ENCODE measurements around the gene FAM168B. TPM values are rescaled to one million over a fixed set of nuclear protein-coding genes. Genes with fewer than 3 reads are reported as not detected.

The FAM168B gene
- total RNA-seq, 3 donors from 2014 or later: 101 to 111 (median 107) TPM

DNA sequence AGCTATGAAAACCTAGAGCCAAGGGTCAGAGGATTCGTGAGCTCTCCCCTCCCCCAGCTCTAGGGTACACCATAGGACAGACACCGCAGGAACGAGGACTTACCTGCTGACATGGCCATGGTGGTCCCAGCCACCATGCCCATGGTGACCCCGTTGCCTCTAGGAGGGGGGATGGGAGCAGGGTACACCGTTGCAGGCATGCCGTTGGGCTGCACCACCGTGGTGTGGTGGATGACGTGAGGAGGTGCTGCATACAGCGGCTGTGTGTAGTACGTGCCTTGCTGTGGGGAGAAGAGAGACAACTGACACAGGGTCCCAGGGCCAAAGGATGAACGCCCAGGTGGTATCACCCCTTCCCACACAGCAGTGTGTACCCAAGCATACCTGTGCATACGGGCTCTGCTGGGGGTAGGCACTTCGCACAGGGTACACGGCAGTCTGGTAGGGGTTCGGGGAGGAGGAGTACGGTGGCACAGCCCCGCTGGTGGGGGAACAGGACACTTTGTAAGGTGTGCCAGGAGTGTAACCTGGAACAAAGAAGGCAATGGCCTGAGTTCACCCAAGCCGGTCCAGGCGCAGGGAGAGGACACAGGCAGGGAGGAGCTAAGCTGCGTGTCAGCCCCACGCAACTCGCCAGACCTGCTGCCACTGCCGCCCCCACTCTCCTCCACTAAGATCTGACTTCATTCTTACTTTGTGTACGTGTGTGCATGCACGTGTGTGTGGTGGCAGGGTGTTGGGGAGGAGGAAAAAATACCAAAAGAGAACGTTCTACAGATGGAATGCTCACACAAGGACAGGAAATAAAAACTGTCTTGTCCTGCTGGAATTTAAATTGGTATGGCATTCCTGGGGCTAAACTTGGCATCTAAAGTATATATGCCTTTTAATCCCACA is 37.8 kb downstream of the FAM168B start:
- Mint-ChIP-seq H3K4me3 (no peak overlapping the region), H3K27me3 (ENCODE audit: low read depth) (no peaks in the 10 kb centered on the region), H3K9me3 (no peaks in the 10 kb centered on the region), H3K4me1 (ENCODE audit: low read depth) (peaks cover 10% of the 10 kb centered on the region), H3K36me3 (ENCODE audit: insufficient read depth) (peaks cover 54% of the 10 kb centered on the region)
- ATAC-seq (no peak), DNase-seq (no peak)

DNA sequence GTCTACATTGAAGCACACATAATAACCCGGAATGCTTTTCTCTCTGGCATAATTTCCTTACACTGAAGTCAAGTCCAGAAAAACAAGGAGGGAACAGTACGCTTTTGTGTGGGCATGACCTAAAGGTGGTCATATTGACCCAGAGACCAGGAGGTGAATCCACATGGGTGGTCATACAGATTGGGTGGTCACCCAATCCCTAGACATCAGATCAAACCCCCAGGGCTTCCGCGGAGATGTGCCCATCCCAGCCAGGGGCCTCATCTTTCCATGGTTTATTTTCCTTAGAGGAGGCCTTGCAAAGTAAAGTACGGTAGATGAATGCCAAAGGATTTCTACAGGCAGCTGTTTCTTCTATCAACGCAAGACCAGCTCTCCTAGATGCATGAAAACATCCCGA is 38.8 kb downstream of the FAM168B start:
- peaks cover 56% of the 10 kb centered on the region for H3K36me3 Mint-ChIP-seq (ENCODE audit: insufficient read depth)
- H3K4me1 Mint-ChIP-seq (ENCODE audit: low read depth): peaks cover 9% of the 10 kb centered on the region
- no peak overlapping the region for H3K4me3 Mint-ChIP-seq
- no peaks in the 10 kb centered on the region for H3K9me3 Mint-ChIP-seq
- no peak for DNase-seq
- H3K27me3 Mint-ChIP-seq (ENCODE audit: low read depth): no peaks in the 10 kb centered on the region
- no peak for ATAC-seq

DNA sequence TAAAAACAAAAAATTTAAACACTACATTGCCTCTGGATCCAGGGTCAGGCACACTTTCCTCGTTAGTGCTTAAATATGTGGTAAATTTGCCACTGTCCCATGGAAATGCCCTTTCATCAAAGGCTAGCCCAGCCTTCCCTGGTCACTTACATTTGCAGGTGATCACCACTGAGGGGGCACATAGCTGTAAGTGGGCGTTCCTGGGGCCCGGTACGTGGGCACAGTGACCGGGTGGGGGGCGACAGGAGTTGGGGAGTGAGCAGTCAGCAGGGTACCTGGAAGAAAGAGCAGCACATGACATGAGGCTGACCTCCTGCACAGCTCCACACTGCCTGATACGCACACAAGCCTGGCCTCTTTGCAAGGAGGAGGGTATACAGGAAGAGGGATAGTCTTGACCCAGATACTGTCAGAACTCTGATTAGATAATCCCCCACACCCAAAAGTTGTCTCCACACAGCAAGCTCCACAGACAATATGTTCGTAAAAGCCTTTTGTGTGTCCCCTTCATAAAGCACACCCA is 40.5 kb downstream of the FAM168B start:
- no peak overlapping the region for H3K4me3 Mint-ChIP-seq
- H3K27me3 Mint-ChIP-seq (ENCODE audit: low read depth): no peaks in the 10 kb centered on the region

DNA sequence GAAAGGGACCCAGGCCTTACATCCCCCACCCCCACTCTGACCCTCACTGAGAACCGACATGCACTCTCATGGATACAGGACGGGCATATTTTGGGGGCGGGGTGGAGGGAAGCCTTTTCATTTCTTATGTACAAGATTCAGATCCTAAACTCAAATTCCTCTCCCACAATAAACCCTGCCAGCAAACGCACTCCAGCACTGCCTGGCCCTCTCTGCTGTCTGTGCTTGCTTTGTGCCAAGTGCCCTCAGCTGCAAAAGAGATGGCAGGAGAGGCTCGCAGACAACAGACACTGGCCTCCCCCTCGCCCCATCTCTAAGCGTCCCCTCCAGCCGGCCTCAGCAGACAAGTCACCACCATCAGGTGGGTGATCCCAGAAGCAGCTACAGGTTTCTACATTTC is 42.4 kb downstream of the FAM168B start:
- no peak overlapping the region for H3K4me3 Mint-ChIP-seq
- no peaks in the 10 kb centered on the region for H3K4me1 Mint-ChIP-seq (ENCODE audit: low read depth)
- no peaks in the 10 kb centered on the region for H3K9me3 Mint-ChIP-seq
- DNase-seq: no peak
- no peaks in the 10 kb centered on the region for H3K27me3 Mint-ChIP-seq (ENCODE audit: low read depth)
- H3K36me3 Mint-ChIP-seq (ENCODE audit: insufficient read depth): peaks cover 48% of the 10 kb centered on the region
- ATAC-seq: no peak

More for the DNA sequence above, 40.5 kb downstream of the FAM168B start:
- no peaks in the 10 kb centered on the region for H3K9me3 Mint-ChIP-seq
- H3K36me3 Mint-ChIP-seq (ENCODE audit: insufficient read depth): peaks cover 56% of the 10 kb centered on the region
- no peak for ATAC-seq
- H3K4me1 Mint-ChIP-seq (ENCODE audit: low read depth): peaks cover 5% of the 10 kb centered on the region
- DNase-seq: no peak

DNA sequence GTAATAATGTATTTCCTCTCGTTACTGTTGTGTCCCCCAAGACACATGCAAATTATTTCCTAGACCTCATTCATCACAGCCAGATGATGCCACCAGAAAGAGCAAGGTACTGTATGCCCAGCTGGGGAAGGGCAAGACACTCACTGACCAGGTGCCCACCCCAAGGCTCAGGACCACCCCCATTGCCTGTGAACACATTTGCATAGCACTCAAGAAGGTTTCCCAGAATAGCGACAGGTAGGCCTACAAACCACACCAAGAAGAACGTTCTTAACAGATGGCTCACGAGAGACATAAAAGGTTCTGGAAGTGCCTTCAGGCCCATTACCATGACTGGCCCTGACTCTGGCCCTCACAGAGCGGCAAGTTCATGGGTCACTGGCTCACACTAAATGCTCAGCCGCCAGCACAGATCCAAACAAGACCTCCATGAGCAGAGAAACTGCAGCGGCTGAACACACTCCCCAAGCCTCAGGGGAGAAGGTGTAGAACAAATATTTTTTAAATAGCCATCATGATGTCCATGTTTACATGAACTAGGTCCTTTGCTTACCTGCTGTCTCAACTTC is 44.0 kb downstream of the FAM168B start:
- H3K4me3 Mint-ChIP-seq: no peak overlapping the region
- H3K27me3 Mint-ChIP-seq (ENCODE audit: low read depth): no peaks in the 10 kb centered on the region
- no peak for DNase-seq
- H3K4me1 Mint-ChIP-seq (ENCODE audit: low read depth): no peaks in the 10 kb centered on the region
- no peaks in the 10 kb centered on the region for H3K9me3 Mint-ChIP-seq
- peaks cover 43% of the 10 kb centered on the region for H3K36me3 Mint-ChIP-seq (ENCODE audit: insufficient read depth)
- no peak for ATAC-seq

DNA sequence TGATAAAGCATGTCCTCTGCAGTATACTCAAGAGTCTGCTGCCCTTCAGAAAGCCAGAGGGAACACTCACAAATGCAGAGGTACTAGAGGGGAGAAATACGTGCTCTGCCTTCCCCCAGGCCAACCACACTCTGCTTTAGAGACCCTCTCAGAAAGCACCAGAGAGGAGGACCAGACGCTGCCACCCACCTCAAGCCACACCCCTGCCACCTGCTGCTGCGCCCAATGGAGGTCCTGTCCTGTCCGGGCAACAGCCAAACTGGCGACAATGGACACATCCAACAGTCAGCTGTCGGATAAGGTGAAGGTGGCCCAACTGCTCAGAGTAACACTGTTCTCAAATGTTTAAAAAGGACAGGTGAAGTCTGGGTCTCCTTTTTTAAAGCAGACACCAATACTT is 44.6 kb downstream of the FAM168B start:
- no peaks in the 10 kb centered on the region for H3K4me1 Mint-ChIP-seq (ENCODE audit: low read depth)
- no peak overlapping the region for H3K4me3 Mint-ChIP-seq
- H3K9me3 Mint-ChIP-seq: no peaks in the 10 kb centered on the region
- DNase-seq (no peak), ATAC-seq (no peak)
- H3K27me3 Mint-ChIP-seq (ENCODE audit: low read depth): no peaks in the 10 kb centered on the region
- peaks cover 43% of the 10 kb centered on the region for H3K36me3 Mint-ChIP-seq (ENCODE audit: insufficient read depth)

DNA sequence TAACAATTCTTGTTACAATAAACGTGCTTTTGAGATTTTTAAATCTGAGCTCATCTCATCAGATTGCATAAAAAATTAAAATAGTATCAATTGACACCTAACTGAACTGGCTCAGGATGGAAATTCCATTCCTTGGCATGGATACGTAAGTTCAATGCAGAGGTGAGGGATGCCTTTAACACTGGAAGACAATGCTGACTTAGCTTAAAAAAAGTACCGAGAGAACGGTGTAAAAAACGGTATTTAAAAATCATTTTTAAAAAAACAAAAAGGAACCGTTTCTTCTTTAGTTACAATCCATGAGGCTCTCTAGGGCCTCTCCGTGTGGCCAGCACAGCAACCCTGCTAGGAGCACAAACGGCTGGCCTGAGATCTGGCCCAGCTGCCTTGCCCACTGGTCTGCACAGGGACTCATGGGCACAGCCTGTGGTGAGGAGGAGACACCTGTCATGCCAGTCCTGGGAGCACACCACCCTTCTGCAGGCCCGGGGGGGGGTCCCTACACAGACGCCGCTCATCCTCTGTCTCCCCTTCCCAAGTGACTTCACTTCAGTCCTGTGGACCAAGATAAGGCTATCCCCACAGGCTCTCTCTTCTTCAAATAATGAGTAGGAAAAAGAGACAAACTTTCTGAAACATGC is 45.2 kb downstream of the FAM168B start:
- ATAC-seq (no peak), DNase-seq (no peak)
- Mint-ChIP-seq H3K9me3 (no peaks in the 10 kb centered on the region), H3K4me1 (ENCODE audit: low read depth) (no peaks in the 10 kb centered on the region), H3K4me3 (no peak overlapping the region), H3K27me3 (ENCODE audit: low read depth) (no peaks in the 10 kb centered on the region), H3K36me3 (ENCODE audit: insufficient read depth) (peaks cover 37% of the 10 kb centered on the region)

DNA sequence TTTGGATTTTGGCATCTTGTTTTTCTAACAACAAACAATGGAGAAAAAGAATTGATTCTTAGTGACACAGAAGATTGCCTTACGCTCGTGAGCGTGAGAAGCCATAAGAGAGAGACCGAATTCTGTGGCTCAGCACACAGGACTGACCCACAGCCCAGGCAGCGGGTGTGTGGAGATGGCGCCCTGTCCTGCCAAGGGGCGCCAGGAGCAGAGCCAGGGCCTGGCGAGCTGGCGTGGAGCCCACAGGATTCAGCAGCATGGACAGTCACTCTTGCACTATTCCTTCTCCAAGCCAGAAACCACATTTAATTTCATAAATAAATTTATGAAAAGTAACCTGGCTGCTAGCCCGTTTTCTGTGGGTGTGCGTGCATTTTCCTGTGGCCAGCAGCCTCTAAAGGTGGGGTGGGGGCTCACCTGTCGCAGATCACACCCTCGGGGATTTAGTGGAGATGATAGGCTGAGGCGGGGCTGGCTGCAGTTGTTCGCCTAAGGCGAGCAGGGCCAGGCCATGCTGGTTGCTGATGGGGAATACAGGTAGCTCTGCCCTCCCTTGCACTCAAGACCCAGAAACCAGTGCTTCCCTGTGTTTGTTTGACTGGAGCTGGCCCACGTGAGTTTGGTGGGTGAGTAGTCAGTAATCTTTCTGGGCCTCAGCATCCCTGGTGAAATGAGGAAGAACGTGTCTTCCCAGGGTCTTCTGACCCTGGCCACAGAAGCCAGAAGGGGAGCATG is 46.2 kb downstream of the FAM168B start:
- ATAC-seq (no peak), DNase-seq (no peak)
- no peak overlapping the region for H3K4me3 Mint-ChIP-seq
- H3K9me3 Mint-ChIP-seq: no peaks in the 10 kb centered on the region
- H3K27me3 Mint-ChIP-seq (ENCODE audit: low read depth): no peaks in the 10 kb centered on the region
- H3K36me3 Mint-ChIP-seq (ENCODE audit: insufficient read depth): peaks cover 29% of the 10 kb centered on the region
- peaks cover 6% of the 10 kb centered on the region for H3K4me1 Mint-ChIP-seq (ENCODE audit: low read depth)

DNA sequence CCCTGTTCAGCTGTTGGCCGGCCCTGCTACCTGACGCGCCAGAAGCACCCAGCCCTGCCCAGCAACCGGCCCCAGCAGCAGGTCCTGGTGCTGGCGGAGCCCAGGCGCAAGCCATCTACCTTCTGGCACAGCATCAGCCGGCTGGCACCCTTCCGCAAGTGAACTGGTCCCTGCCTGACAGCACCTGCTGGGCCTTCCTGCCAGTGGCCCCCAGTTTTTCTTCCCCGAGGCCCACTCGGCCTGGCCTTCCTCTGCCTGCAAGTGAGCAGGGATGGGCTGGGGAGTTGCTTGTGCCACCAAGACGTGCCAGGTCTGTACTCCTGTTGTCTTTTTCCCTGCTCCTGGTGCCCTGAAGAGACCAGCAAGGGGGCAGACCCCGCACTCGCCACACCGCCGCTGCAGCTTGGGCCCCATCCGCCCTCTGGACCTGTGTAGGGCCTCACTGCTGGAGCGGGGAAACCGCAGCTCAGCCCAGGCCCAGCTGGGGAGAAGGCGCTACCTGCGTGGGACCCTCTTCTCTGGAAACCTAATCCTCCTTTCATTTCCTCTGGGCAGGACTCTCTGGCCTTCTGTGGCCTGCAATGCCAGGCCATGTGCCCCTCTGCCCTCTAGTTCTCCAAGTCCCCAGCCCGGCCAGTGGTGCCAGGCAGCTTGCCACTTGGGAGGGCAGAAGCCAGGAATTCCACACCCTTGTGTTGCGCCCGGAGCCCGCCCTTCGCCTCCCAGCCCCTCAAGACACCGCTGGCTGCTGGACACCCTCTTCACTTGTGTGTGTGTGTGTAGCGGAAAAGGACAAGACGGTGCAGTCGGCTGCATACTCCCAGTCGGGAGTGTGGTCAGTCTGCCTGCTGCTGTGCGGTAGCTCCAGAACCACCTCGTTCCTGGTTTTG is 47.0 kb downstream of the FAM168B start:
- peaks cover 20% of the 10 kb centered on the region for H3K36me3 Mint-ChIP-seq (ENCODE audit: insufficient read depth)
- H3K9me3 Mint-ChIP-seq: no peaks in the 10 kb centered on the region
- no peaks in the 10 kb centered on the region for H3K27me3 Mint-ChIP-seq (ENCODE audit: low read depth)
- ATAC-seq: no peak
- no peak for DNase-seq
- no peak overlapping the region for H3K4me3 Mint-ChIP-seq
- H3K4me1 Mint-ChIP-seq (ENCODE audit: low read depth): peaks cover 14% of the 10 kb centered on the region

DNA sequence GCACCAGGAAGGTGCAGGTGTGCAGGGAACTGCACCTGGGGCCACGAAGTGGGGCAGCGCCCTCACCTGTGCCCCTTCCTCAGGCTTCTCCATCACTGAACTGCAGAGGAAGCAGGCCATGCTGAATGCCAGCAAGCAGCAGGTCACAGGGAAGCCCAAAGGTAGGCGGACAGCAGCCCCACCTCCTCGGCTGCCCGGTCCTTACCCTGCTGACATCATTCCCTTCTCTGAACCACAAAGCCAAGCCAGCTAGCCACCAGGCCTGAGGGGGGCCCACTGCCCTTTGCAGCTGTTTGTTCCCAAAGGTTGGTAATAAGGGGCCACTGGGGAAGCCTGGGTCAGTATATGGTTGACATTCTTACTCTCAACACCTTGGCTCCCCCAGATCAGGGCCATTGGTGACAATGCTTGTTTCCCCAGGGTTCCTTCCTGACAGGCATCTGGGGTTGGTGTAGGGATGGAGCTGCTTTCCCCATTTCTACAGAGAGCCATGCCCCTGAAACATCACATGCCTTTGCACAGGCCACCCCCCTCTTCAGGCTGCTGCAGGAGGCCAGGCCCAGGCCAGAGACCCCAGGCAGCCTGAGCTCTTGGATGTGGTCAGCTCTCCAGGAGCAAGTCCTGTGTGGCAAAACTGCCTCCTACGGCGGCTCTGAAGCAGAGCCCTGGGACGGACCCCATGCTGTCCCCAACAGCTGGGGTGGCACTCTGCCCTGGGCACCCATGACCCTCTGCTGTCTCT is 47.8 kb downstream of the FAM168B start:
- ATAC-seq (no peak), DNase-seq (no peak)
- H3K4me3 Mint-ChIP-seq: no peak overlapping the region
- H3K36me3 Mint-ChIP-seq (ENCODE audit: insufficient read depth): peaks cover 17% of the 10 kb centered on the region
- H3K9me3 Mint-ChIP-seq: no peaks in the 10 kb centered on the region
- H3K4me1 Mint-ChIP-seq (ENCODE audit: low read depth): peaks cover 22% of the 10 kb centered on the region
- no peaks in the 10 kb centered on the region for H3K27me3 Mint-ChIP-seq (ENCODE audit: low read depth)

DNA sequence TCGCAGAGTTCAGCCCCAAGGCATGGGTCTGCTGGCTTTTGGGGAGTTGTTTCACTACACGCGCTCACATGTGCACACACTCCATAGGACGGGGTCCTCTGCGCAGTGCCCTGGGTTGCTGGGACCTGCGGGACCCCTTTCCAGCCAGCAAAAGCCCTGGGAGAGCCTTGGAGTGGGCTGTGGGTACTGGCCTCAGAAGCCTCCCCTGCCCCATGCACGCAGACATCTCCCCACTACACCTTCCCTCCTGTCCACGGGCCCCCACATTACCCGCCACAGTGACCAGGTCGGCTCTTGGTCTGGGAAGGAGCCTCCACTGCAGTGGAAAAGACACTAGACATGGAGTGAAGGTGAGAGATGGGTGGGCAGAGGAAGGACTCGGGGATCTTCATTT is 48.5 kb downstream of the FAM168B start:
- Mint-ChIP-seq H3K4me1 (ENCODE audit: low read depth) (peaks cover 25% of the 10 kb centered on the region), H3K9me3 (no peaks in the 10 kb centered on the region), H3K36me3 (ENCODE audit: insufficient read depth) (peaks cover 14% of the 10 kb centered on the region), H3K27me3 (ENCODE audit: low read depth) (no peaks in the 10 kb centered on the region), H3K4me3 (no peak overlapping the region)
- ATAC-seq (no peak), DNase-seq (no peak)

DNA sequence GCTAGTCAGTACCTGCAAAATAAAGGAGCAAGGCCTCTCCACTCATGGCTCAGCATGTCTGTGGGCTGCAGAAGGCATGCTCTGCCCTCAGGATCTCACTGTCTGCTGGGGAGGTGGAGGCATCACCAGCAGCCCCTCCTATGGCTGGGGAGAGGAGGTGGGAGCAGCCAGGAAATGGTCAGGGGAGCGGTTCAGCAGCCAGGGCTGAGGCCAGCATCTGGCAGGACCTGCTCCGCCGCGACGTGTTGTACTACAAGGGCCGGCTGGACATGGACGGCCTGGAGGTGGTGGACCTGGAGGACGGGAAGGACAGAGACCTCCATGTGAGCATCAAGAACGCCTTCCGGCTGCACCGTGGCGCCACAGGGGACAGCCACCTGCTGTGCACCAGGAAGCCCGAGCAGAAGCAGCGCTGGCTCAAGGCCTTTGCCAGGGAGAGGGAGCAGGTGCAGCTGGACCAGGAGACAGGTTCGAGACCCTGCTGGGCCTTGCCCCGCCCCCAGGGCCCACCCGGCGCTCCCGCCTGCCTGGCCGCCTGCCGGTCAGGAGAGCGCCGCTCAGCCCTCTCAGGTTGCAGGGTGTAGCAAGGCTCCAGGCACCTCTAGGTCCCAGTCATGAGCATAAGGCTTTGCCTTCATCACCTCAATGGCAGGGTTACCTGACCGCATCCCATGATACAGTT is 49.0 kb downstream of the FAM168B start:
- no peak for ATAC-seq
- H3K4me1 Mint-ChIP-seq (ENCODE audit: low read depth): peaks cover 29% of the 10 kb centered on the region
- H3K9me3 Mint-ChIP-seq: no peaks in the 10 kb centered on the region
- DNase-seq: no peak
- no peak overlapping the region for H3K4me3 Mint-ChIP-seq
- H3K36me3 Mint-ChIP-seq (ENCODE audit: insufficient read depth): peaks cover 11% of the 10 kb centered on the region
- peaks cover 4% of the 10 kb centered on the region for H3K27me3 Mint-ChIP-seq (ENCODE audit: low read depth)

All from activated T-cell treated with anti-CD3 and anti-CD28 coated beads, Interleukin-2, amount 50 U/mL, for 4 hours (primary cell).